ENCODE data around the gene FAM240A.
"Not testable (repeated sequence)": the region's sequence is repeated elsewhere in the genome, so short reads cannot be mapped to it uniquely, and the experiment has no call there.

DNA sequence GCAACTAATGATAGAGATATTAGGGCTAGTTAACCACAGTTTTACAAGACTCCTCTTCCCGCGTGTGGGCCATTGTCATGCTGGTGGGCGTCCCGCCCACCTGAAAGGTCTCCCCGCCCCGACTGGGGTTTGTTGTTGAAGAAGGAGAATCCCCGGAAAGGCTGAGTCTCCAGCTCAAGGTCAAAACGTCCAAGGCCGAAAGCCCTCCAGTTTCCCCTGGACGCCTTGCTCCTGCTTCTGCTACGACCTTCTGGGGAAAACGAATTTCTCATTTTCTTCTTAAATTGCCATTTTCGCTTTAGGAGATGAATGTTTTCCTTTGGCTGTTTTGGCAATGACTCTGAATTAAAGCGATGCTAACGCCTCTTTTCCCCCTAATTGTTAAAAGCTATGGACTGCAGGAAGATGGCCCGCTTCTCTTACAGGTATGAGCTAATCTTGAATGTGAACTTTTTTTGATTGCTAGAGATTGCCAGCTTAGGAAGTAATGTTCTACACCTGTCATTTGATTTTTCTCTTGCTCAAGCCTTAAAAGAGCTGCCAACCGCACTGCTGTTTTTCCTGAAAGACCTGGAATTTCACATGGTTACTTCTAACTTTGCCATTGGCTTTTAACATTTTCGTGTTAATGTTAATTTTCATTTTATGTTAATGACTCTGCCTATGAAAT is 34.6 kb upstream of the FAM240A start:
- TF ChIP-seq, protein P1, sequence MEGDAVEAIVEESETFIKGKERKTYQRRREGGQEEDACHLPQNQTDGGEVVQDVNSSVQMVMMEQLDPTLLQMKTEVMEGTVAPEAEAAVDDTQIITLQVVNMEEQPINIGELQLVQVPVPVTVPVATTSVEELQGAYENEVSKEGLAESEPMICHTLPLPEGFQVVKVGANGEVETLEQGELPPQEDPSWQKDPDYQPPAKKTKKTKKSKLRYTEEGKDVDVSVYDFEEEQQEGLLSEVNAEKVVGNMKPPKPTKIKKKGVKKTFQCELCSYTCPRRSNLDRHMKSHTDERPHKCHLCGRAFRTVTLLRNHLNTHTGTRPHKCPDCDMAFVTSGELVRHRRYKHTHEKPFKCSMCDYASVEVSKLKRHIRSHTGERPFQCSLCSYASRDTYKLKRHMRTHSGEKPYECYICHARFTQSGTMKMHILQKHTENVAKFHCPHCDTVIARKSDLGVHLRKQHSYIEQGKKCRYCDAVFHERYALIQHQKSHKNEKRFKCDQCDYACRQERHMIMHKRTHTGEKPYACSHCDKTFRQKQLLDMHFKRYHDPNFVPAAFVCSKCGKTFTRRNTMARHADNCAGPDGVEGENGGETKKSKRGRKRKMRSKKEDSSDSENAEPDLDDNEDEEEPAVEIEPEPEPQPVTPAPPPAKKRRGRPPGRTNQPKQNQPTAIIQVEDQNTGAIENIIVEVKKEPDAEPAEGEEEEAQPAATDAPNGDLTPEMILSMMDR (conservative IDR thresholded peaks at IDR 0.05; ENCODE audit: low read depth in 2 of 2): not testable (repeated sequence)
- TF ChIP-seq CREB1 (CRISPR knock-in tag; IDR thresholded peaks at IDR 0.05; ENCODE audit: low read depth); EZH2 (IDR thresholded peaks at IDR 0.05; ENCODE audit: low read depth, unreplicated experiment): not testable (repeated sequence)
- TF ChIP-seq, protein P2, sequence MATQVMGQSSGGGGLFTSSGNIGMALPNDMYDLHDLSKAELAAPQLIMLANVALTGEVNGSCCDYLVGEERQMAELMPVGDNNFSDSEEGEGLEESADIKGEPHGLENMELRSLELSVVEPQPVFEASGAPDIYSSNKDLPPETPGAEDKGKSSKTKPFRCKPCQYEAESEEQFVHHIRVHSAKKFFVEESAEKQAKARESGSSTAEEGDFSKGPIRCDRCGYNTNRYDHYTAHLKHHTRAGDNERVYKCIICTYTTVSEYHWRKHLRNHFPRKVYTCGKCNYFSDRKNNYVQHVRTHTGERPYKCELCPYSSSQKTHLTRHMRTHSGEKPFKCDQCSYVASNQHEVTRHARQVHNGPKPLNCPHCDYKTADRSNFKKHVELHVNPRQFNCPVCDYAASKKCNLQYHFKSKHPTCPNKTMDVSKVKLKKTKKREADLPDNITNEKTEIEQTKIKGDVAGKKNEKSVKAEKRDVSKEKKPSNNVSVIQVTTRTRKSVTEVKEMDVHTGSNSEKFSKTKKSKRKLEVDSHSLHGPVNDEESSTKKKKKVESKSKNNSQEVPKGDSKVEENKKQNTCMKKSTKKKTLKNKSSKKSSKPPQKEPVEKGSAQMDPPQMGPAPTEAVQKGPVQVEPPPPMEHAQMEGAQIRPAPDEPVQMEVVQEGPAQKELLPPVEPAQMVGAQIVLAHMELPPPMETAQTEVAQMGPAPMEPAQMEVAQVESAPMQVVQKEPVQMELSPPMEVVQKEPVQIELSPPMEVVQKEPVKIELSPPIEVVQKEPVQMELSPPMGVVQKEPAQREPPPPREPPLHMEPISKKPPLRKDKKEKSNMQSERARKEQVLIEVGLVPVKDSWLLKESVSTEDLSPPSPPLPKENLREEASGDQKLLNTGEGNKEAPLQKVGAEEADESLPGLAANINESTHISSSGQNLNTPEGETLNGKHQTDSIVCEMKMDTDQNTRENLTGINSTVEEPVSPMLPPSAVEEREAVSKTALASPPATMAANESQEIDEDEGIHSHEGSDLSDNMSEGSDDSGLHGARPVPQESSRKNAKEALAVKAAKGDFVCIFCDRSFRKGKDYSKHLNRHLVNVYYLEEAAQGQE (IDR thresholded peaks at IDR 0.05; ENCODE audit: unreplicated experiment): not testable (repeated sequence)

All from GM23338 (cell line).